Peyer's patch (tissue), 4 donors: ENCODE data around the gene FLACC1. TPM values are rescaled to one million over a fixed set of nuclear protein-coding genes. Genes with fewer than 3 reads are reported as not detected.

ENCODE experiments used
- DNase-seq, 3 donors: peaks; one replicate each; pipeline ENCODE4 v3.0.0-alpha.2; 2017 to 2019
- H3K27ac ChIP-seq, 4 donors: fragments of 200-600 bp; sonication (generic); one replicate each; pipeline ENCODE4 v1.5.1; 2016 to 2019
- H3K27me3 ChIP-seq, 2 donors: fragments of 200-600 bp; sonication (generic); one replicate each; pipeline ENCODE4 v1.5.1; 2019
- H3K36me3 ChIP-seq, 3 donors: fragments of 200-600 bp; sonication (generic); one replicate each; pipeline ENCODE4 v1.5.1; 2016 to 2019
- H3K4me1 ChIP-seq, 4 donors: fragments of 200-600 bp; sonication (generic); one replicate each; pipeline ENCODE4 v1.5.1; 2016 to 2019
- H3K4me3 ChIP-seq, 4 donors: fragments of 200-600 bp; sonication (generic); 1 replicate in 3 of 4; 2 replicates in 1 of 4; pipeline ENCODE4 v1.5.1; 2016 to 2019; ENCODE audit warnings: mild to moderate bottlenecking in 1 of 4
- H3K9me3 ChIP-seq, 4 donors: fragments of 200-600 bp; sonication (generic); one replicate each; pipeline ENCODE4 v1.5.1; 2016 to 2019; ENCODE audit warnings: mild to moderate bottlenecking in 1 of 4
- CTCF ChIP-seq, 6 experiments: fragments of 450-650 bp in 4 of 6; fragments of 200-600 bp in 2 of 6; sonication (generic) in 1 of 6; IDR thresholded peaks; one replicate each; pipeline ENCODE4 v1.5.1; 2017 to 2019; ENCODE audit warnings: antibody characterized with exemption in 6 of 6, mild to moderate bottlenecking in 3 of 6, moderate library complexity in 1 of 6
- POLR2A ChIP-seq, 2 donors: fragments of 450-650 bp; IDR thresholded peaks; one replicate each; pipeline ENCODE4 v1.5.1; 2017; ENCODE audit warnings: antibody characterized with exemption in 2 of 2, mild to moderate bottlenecking in 2 of 2, moderate library complexity in 2 of 2
- total RNA-seq, 4 donors: library from RNA; depleted of rRNA; stranded (reverse); fragments of >200 nt; gene quantifications; one replicate each; pipeline ENCODE4 v1.1.0, GENCODE V29; 2016

The FLACC1 gene
- total RNA-seq, 4 donors from 2014 or later: 3.3 to 7.8 (median 6.6) TPM; not detected in 1

- H3K27me3 ChIP-seq: no peaks in the 10 kb centered on the region
- TF ChIP-seq POLR2A (IDR thresholded peaks at IDR 0.05) (no peak), CTCF (IDR thresholded peaks at IDR 0.05) (no peak)
- no peak overlapping the region for H3K4me3 ChIP-seq
- H3K4me1 ChIP-seq: peaks cover 0 to 45% (median 1%) of the 10 kb centered on the region in 4 donors
- H3K27ac ChIP-seq: no peak overlapping the region
- DNase-seq: no peak
- H3K9me3 ChIP-seq: no peaks in the 10 kb centered on the region
- H3K36me3 ChIP-seq: peaks cover 0 to 8% (median 0%) of the 10 kb centered on the region in 3 donors
These were observed 44.7 kb upstream of the FLACC1 start for GRCh38 chr2:201401815-201402214.

- Histone ChIP-seq H3K4me3 (no peak overlapping the region), H3K27me3 (no peaks in the 10 kb centered on the region), H3K27ac (no peak overlapping the region), H3K9me3 (no peaks in the 10 kb centered on the region), H3K36me3 (peaks cover 0 to 54% (median 0%) of the 10 kb centered on the region in 3 donors), H3K4me1 (peaks cover 0 to 6% (median 0%) of the 10 kb centered on the region in 4 donors)
- no peak for DNase-seq
- TF ChIP-seq POLR2A (IDR thresholded peaks at IDR 0.05): no peak
- no peak for TF ChIP-seq CTCF (IDR thresholded peaks at IDR 0.05)
These were observed 39.5 kb upstream of the FLACC1 start for GRCh38 chr2:201396595-201396994.

GRCh38 chr2:201383136-201383535, 26.0 kb upstream of the FLACC1 start:
- H3K36me3 ChIP-seq: peaks cover 0 to 56% (median 0%) of the 10 kb centered on the region in 3 donors
- H3K9me3 ChIP-seq: no peaks in the 10 kb centered on the region
- H3K4me3 ChIP-seq: no peak overlapping the region
- peak in 1 of 3 donors; percentile 62 for DNase-seq
- peak overlapping the region in 1 of 4 donors; percentile 62 for H3K27ac ChIP-seq
- TF ChIP-seq CTCF (IDR thresholded peaks at IDR 0.05): no peak
- TF ChIP-seq POLR2A (IDR thresholded peaks at IDR 0.05): no peak
- H3K27me3 ChIP-seq: no peaks in the 10 kb centered on the region
- peaks cover 0 to 16% (median 2%) of the 10 kb centered on the region in 4 donors for H3K4me1 ChIP-seq

GRCh38 chr2:201378496-201379397, 21.6 kb upstream of the FLACC1 start:
- DNase-seq: no peak
- Histone ChIP-seq H3K9me3 (no peaks in the 10 kb centered on the region), H3K4me1 (peaks cover 0 to 5% (median 1%) of the 10 kb centered on the region in 4 donors), H3K27me3 (no peaks in the 10 kb centered on the region), H3K36me3 (peaks cover 0 to 29% (median 0%) of the 10 kb centered on the region in 3 donors), H3K27ac (no peak overlapping the region), H3K4me3 (no peak overlapping the region)
- TF ChIP-seq CTCF (IDR thresholded peaks at IDR 0.05): no peak
- TF ChIP-seq POLR2A (IDR thresholded peaks at IDR 0.05): no peak

GRCh38 chr2:201377218-201377617, 20.1 kb upstream of the FLACC1 start:
- no peak for TF ChIP-seq POLR2A (IDR thresholded peaks at IDR 0.05)
- no peak for TF ChIP-seq CTCF (IDR thresholded peaks at IDR 0.05)
- Histone ChIP-seq H3K27ac (no peak overlapping the region), H3K4me1 (no peaks in the 10 kb centered on the region), H3K9me3 (no peaks in the 10 kb centered on the region), H3K27me3 (no peaks in the 10 kb centered on the region), H3K4me3 (no peak overlapping the region), H3K36me3 (peaks cover 0 to 29% (median 0%) of the 10 kb centered on the region in 3 donors)
- no peak for DNase-seq
